H1 (cell line): ENCODE data around the gene ME1. TPM values are rescaled to one million over a fixed set of nuclear protein-coding genes. Genes with fewer than 3 reads are reported as not detected.

Experiments
- CTCF ChIA-PET: fragments of 300-600 bp; sonication (Branson Sonifier 250); formaldehyde crosslinking; loops from one replicate; lab custom pipeline; 2021; ENCODE audit not compliant: partially characterized antibody; lab: Charles Lee
- POLR2A ChIA-PET: fragments of 300-600 bp; sonication (Branson Sonifier 250); formaldehyde crosslinking; loops from one replicate; lab custom pipeline; 2021; ENCODE audit warnings: inconsistent platforms; ENCODE audit not compliant: partially characterized antibody; lab: Charles Lee
- DNase-seq, 2 experiments: peaks; one replicate each; pipeline versions ENCODE4 v3.0.0 to v3.0.0-alpha.2; 2010 to 2022; ENCODE audit warnings: low spot score in 2 of 2, low read depth in 1 of 2, mixed read lengths in 1 of 2
- FAIRE-seq: peaks from 2 replicates; lab custom pipeline; 2011; peaks lifted over from hg19 to GRCh38; lab: Jason Lieb, UNC
- H2AFZ ChIP-seq: 2 replicates; pipeline ENCODE4 v1.8.1; 2012; ENCODE audit warnings: low read length, inconsistent platforms
- H2AK5ac ChIP-seq: 2 replicates; pipeline ENCODE4 v1.6.1; 2013; ENCODE audit warnings: low read depth, low read length
- H2BK120ac ChIP-seq: replicated peaks from 2 replicates; pipeline ENCODE3; 2013; ENCODE audit warnings: low read depth, low read length, inconsistent platforms
- H2BK12ac ChIP-seq: 2 replicates; pipeline ENCODE4 v1.6.1; 2013; ENCODE audit warnings: low read depth, low read length
- H2BK15ac ChIP-seq: 2 replicates; pipeline ENCODE4 v1.6.1; 2013; ENCODE audit warnings: low read length
- H2BK20ac ChIP-seq: 2 replicates; pipeline ENCODE4 v1.6.1; 2013; ENCODE audit warnings: low read length
- H2BK5ac ChIP-seq: 2 replicates; pipeline ENCODE4 v1.6.1; 2013; ENCODE audit warnings: low read depth, low read length
- H3K14ac ChIP-seq: 2 replicates; pipeline ENCODE4 v1.6.1; 2013; ENCODE audit warnings: inconsistent platforms; ENCODE audit not compliant: insufficient read length
- H3K18ac ChIP-seq: 2 replicates; pipeline ENCODE4 v1.6.1; 2013; ENCODE audit warnings: low read length; ENCODE audit errors: extremely low read depth
- H3K23ac ChIP-seq: 2 replicates; pipeline ENCODE4 v1.6.1; 2013; ENCODE audit warnings: inconsistent platforms; ENCODE audit not compliant: insufficient read length
- H3K23me2 ChIP-seq: 2 replicates; pipeline ENCODE4 v1.6.1; 2013; ENCODE audit warnings: low read depth, low read length
- H3K27ac ChIP-seq: 2 replicates; pipeline ENCODE4 v1.6.1; 2011; ENCODE audit warnings: low read depth, low read length, inconsistent platforms
- H3K27me3 ChIP-seq, 4 experiments: replicated peaks in 1 of 4; 1 replicate in 1 of 4; 2 replicates in 3 of 4; pipeline versions ENCODE4 v1.6.1 to v1.8.1; 2011 to 2013; ENCODE audit warnings: low read length in 3 of 4, mild to moderate bottlenecking in 3 of 4, inconsistent platforms in 2 of 4, mixed read lengths in 2 of 4, moderate library complexity in 1 of 4; ENCODE audit not compliant: control insufficient read depth in 3 of 4, insufficient read depth in 3 of 4; ENCODE audit errors: extremely low read depth in 1 of 4
- H3K36me3 ChIP-seq, 4 experiments: 2 replicates each; pipeline versions ENCODE4 v1.6.1 to v1.8.1; 2011 to 2013; ENCODE audit warnings: mild to moderate bottlenecking in 4 of 4, low read length in 3 of 4, moderate library complexity in 2 of 4, control low read depth in 1 of 4, inconsistent platforms in 1 of 4; ENCODE audit not compliant: insufficient read depth in 4 of 4, control insufficient read depth in 2 of 4
- H3K4ac ChIP-seq: replicated peaks from 2 replicates; pipeline ENCODE3; 2013; ENCODE audit warnings: low read length, low read depth, mixed read lengths, inconsistent platforms; ENCODE audit not compliant: insufficient read length
- H3K4me1 ChIP-seq, 4 experiments: replicated peaks in 1 of 4; 1 replicate in 1 of 4; 2 replicates in 3 of 4; pipeline versions ENCODE4 v1.6.1 to v1.8.1; 2011 to 2013; ENCODE audit warnings: low read length in 3 of 4, inconsistent platforms in 2 of 4, mixed read lengths in 1 of 4; ENCODE audit not compliant: insufficient read depth in 4 of 4, control insufficient read depth in 3 of 4
- H3K4me2 ChIP-seq, 2 experiments: 2 replicates each; pipeline versions ENCODE4 v1.6.1 to v1.8.1; 2011 to 2013; ENCODE audit warnings: low read depth in 2 of 2, low read length in 2 of 2, control low read depth in 1 of 2, inconsistent platforms in 1 of 2, mild to moderate bottlenecking in 1 of 2; ENCODE audit not compliant: insufficient read depth in 1 of 2
- H3K4me3 ChIP-seq, 4 experiments: fragments of 200-600, 300-600 bp in 1 of 4; sonication (generic), shearing (Covaris generic), sonication (Bioruptor Twin) in 1 of 4; 2 replicates each; pipeline versions ENCODE4 v1.5.1 to v1.8.1; 2011 to 2016; ENCODE audit warnings: low read length in 4 of 4, low read depth in 3 of 4, control low read depth in 2 of 4, inconsistent platforms in 2 of 4, mild to moderate bottlenecking in 2 of 4, mixed read lengths in 1 of 4, moderate library complexity in 1 of 4; ENCODE audit not compliant: insufficient read depth in 2 of 4; ENCODE audit errors: extremely low read depth in 1 of 4
- H3K56ac ChIP-seq: replicated peaks from 2 replicates; pipeline ENCODE3; 2013; ENCODE audit warnings: low read depth, mild to moderate bottlenecking, mixed read lengths, low read length, inconsistent platforms; ENCODE audit not compliant: insufficient read length
- H3K79me1 ChIP-seq: 2 replicates; pipeline ENCODE4 v1.6.1; 2013; ENCODE audit warnings: low read depth, low read length, control low read depth
- H3K79me2 ChIP-seq, 2 experiments: 2 replicates each; pipeline versions ENCODE4 v1.6.1 to v1.8.1; 2012 to 2013; ENCODE audit warnings: low read length in 2 of 2, mild to moderate bottlenecking in 2 of 2, inconsistent platforms in 1 of 2; ENCODE audit not compliant: insufficient read depth in 2 of 2, control insufficient read depth in 1 of 2
- H3K9ac ChIP-seq, 4 experiments: replicated peaks in 1 of 4; 1 replicate in 1 of 4; 2 replicates in 3 of 4; pipeline versions ENCODE4 v1.6.1 to v1.8.1; 2011 to 2013; ENCODE audit warnings: low read depth in 3 of 4, low read length in 3 of 4, control low read depth in 2 of 4, mild to moderate bottlenecking in 2 of 4, moderate library complexity in 2 of 4, inconsistent platforms in 1 of 4; ENCODE audit errors: extremely low read depth in 1 of 4
- H3K9me3 ChIP-seq, 2 experiments: 2 replicates each; pipeline versions ENCODE4 v1.6.1 to v1.8.1; 2012 to 2013; ENCODE audit warnings: mild to moderate bottlenecking in 2 of 2, moderate library complexity in 2 of 2, control low read depth in 1 of 2, inconsistent platforms in 1 of 2, low read depth in 1 of 2, low read length in 1 of 2, mixed read lengths in 1 of 2; ENCODE audit not compliant: insufficient read depth in 2 of 2
- H4K20me1 ChIP-seq, 2 experiments: replicated peaks in 1 of 2; 2 replicates each; pipeline versions ENCODE3 to v1.8.1; 2011 to 2013; ENCODE audit warnings: inconsistent platforms in 2 of 2, low read length in 2 of 2, mild to moderate bottlenecking in 1 of 2; ENCODE audit not compliant: insufficient read depth in 2 of 2, control insufficient read depth in 1 of 2
- H4K5ac ChIP-seq: 2 replicates; pipeline ENCODE4 v1.6.1; 2013; ENCODE audit warnings: low read length, low read depth, mixed read lengths, inconsistent platforms; ENCODE audit not compliant: insufficient read length
- H4K8ac ChIP-seq: 2 replicates; pipeline ENCODE4 v1.8.0; 2013; ENCODE audit warnings: mild to moderate bottlenecking, moderate library complexity, low read length, inconsistent platforms; ENCODE audit not compliant: insufficient read depth; ENCODE audit errors: extremely low read depth
- H4K91ac ChIP-seq: replicated peaks from 2 replicates; pipeline ENCODE3; 2013; ENCODE audit warnings: low read length, mixed read lengths, inconsistent platforms; ENCODE audit not compliant: insufficient read length
- BACH1 ChIP-seq: IDR thresholded peaks from 2 replicates; pipeline ENCODE4 v1.6.1; 2012; ENCODE audit warnings: low read length, improper control_type of control experiment
- BCL11A ChIP-seq, 2 experiments: IDR thresholded peaks; one replicate each; pipeline ENCODE4 v1.6.1; 2011; ENCODE audit warnings: low read depth in 2 of 2, low read length in 2 of 2, mild to moderate bottlenecking in 2 of 2
- BRCA1 ChIP-seq: IDR thresholded peaks from 2 replicates; pipeline ENCODE4 v1.6.1; 2012; ENCODE audit warnings: low read depth, low read length, improper control_type of control experiment
- CHD1 ChIP-seq: IDR thresholded peaks from 2 replicates; pipeline ENCODE4 v1.6.1; 2012; ENCODE audit warnings: low read depth, low read length, improper control_type of control experiment
- CTCF ChIP-seq, 3 experiments: IDR thresholded peaks; 1 replicate in 2 of 3; 2 replicates in 1 of 3; pipeline versions ENCODE4 v1.5.1 to v1.6.1; 2011; ENCODE audit warnings: low read length in 3 of 3, mild to moderate bottlenecking in 3 of 3, inconsistent platforms in 2 of 3, low read depth in 1 of 3, moderate library complexity in 1 of 3; ENCODE audit not compliant: insufficient read depth in 1 of 3; ENCODE audit errors: control extremely low read depth in 1 of 3
- EP300 ChIP-seq, 2 experiments: IDR thresholded peaks; 1 replicate in 1 of 2; 2 replicates in 1 of 2; pipeline ENCODE4 v1.6.1; 2011 to 2012; ENCODE audit warnings: low read depth in 2 of 2, low read length in 2 of 2, mild to moderate bottlenecking in 2 of 2, borderline replicate concordance in 1 of 2, inconsistent platforms in 1 of 2, moderate library complexity in 1 of 2
- JUND ChIP-seq: IDR thresholded peaks from 2 replicates; pipeline ENCODE4 v1.6.1; 2011; ENCODE audit warnings: mild to moderate bottlenecking, improper control_type of control experiment, low read length
- KDM5A ChIP-seq: fragments of 200-600 bp; IDR thresholded peaks from 2 replicates; pipeline ENCODE4 v1.7.1; 2012; ENCODE audit warnings: mild to moderate bottlenecking, low read length, inconsistent platforms, mixed read lengths
- SIRT6 ChIP-seq: IDR thresholded peaks from one replicate; pipeline ENCODE4 v1.7.1; 2012; ENCODE audit warnings: low read length, inconsistent platforms
- SIX5 ChIP-seq: IDR thresholded peaks from 2 replicates; pipeline ENCODE4 v1.6.1; 2011; ENCODE audit warnings: mild to moderate bottlenecking, low read depth, low read length
- SP2 ChIP-seq: IDR thresholded peaks from 2 replicates; pipeline ENCODE4 v1.6.1; 2012; ENCODE audit warnings: mild to moderate bottlenecking, low read length, inconsistent platforms
- TBP ChIP-seq: IDR thresholded peaks from 2 replicates; pipeline ENCODE4 v1.6.1; 2011; ENCODE audit warnings: low read depth, low read length, improper control_type of control experiment
- TEAD4 ChIP-seq: IDR thresholded peaks from 2 replicates; pipeline ENCODE4 v1.6.1; 2012; ENCODE audit warnings: low read depth, low read length, inconsistent platforms, mixed read lengths
- polyA plus RNA-seq, 7 experiments: library from polyadenylated mRNA; depleted of rRNA in 3 of 7; stranded (reverse) in 5 of 7; unstranded in 2 of 7; fragments of >200 nt in 5 of 7; fragments of 200-250 nt in 2 of 7; gene quantifications; 1 replicate in 5 of 7; 2 replicates in 1 of 7; 4 replicates in 1 of 7; pipeline versions ENCODE4 v1.2.1 to v1.2.3, GENCODE V29; 2011 to 2013; ENCODE audit warnings: missing spikeins in 2 of 7, mixed read lengths in 2 of 7
- total RNA-seq: library from RNA; stranded (reverse); fragmentation: NEBNext Ultra II Directional; extraction: Animal tissue kit (Norgen Biotek cat#: 25700); gene quantifications from 2 replicates; pipeline ENCODE4 v1.2.1, GENCODE V29; 2021

The ME1 gene
- total and polyA plus RNA-seq, 2 of the 8 experiments (the other 6 are each of a cell fraction or from before 2014, with no cell fraction given) = 1.3 to 3.9 TPM

GRCh38 chr6:83368577-83368976 is 62.3 kb downstream of the ME1 start:
- H3K4me1 ChIP-seq = no peaks in the 10 kb centered on the region
- no peaks in the 10 kb centered on the region for H3K79me2 ChIP-seq
- POLR2A ChIA-PET = no interaction called here
- H4K91ac ChIP-seq = no peak overlapping the region
- H2BK20ac ChIP-seq = no peak overlapping the region
- no peak overlapping the region for H2BK15ac ChIP-seq
- FAIRE-seq = no peak
- no peak overlapping the region for H3K18ac ChIP-seq
- H3K4me3 ChIP-seq = no peak overlapping the region
- no peak overlapping the region for H4K8ac ChIP-seq
- H2BK120ac ChIP-seq = no peak overlapping the region
- H3K27ac ChIP-seq = no peak overlapping the region
- no peaks in the 10 kb centered on the region for H3K23me2 ChIP-seq
- CTCF ChIA-PET = interaction anchor here (1.1 kb wide), 1 partner anchor 151 kb away, joined by 4 read pairs; no protein-coding TSS in a partner anchor
- H3K4me2 ChIP-seq = no peak overlapping the region
- no peak overlapping the region for H3K23ac ChIP-seq
- no peak overlapping the region for H3K14ac ChIP-seq
- H2AK5ac ChIP-seq = no peak overlapping the region
- TF ChIP-seq BCL11A (IDR thresholded peaks at IDR 0.05; ENCODE audit: low read depth in 2 of 2, low read length in 2 of 2) = no peak
- TF ChIP-seq KDM5A = no peak
- no peak for TF ChIP-seq SIX5
- no peak for TF ChIP-seq CTCF (IDR thresholded peaks at IDR 0.05; ENCODE audit: control extremely low read depth in 1 of 3, insufficient read depth in 1 of 3, low read depth in 1 of 3, low read length in 3 of 3)
- TF ChIP-seq EP300 (IDR thresholded peaks at IDR 0.05; ENCODE audit: borderline replicate concordance in 1 of 2, low read depth in 2 of 2, low read length in 2 of 2) = no peak
- TF ChIP-seq SIRT6 = no peak
- no peak for TF ChIP-seq TEAD4
- no peak for TF ChIP-seq TBP
- no peak for TF ChIP-seq BACH1
- no peak for TF ChIP-seq CHD1
- no peak for TF ChIP-seq SP2
- no peak for TF ChIP-seq BRCA1
- no peak for TF ChIP-seq JUND
- H2BK5ac ChIP-seq = no peak overlapping the region
- H4K5ac ChIP-seq = no peak overlapping the region
- H3K9me3 ChIP-seq = no peaks in the 10 kb centered on the region
- no peak overlapping the region for H3K4ac ChIP-seq
- H4K20me1 ChIP-seq = no peaks in the 10 kb centered on the region
- H2AFZ ChIP-seq = no peak overlapping the region
- H3K56ac ChIP-seq = no peak overlapping the region
- DNase-seq = no peak
- no peaks in the 10 kb centered on the region for H3K36me3 ChIP-seq
- H3K27me3 ChIP-seq = no peaks in the 10 kb centered on the region
- H2BK12ac ChIP-seq = no peak overlapping the region
- no peak overlapping the region for H3K9ac ChIP-seq
- H3K79me1 ChIP-seq = no peaks in the 10 kb centered on the region
